ENCODE results near the gene ABCD4.
"Not testable (repeated sequence)": the region's sequence is repeated elsewhere in the genome, so short reads cannot be mapped to it uniquely, and the experiment has no call there.

ABCD4 gene

DNA sequence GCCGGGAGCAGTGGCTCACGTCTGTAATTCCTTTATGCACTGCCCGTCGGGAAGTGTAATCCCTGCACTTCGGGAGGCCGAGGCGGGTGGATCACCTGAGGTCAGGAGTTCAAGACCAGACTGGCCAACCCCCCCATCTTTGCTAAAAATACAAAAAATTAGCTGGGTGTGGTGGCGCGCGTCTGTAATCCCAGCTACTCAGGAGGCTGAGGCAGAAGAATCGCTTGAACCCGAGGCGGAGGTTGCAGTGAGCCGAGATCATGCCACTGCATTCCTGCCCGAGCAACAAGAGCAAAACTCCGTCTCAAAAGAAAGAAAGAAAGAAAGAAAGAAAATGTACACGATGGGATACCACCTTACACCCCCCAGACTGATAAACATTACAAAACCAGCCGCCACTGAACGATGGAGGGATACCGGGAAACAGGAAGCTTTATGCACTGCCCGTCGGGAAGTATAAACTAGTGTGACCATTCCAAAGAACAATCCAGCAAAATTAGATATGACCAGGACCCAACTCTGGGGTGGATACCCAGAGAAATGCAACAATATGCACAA, 1.1 kb downstream of the ABCD4 start:
- DNase-seq: no peak

DNA sequence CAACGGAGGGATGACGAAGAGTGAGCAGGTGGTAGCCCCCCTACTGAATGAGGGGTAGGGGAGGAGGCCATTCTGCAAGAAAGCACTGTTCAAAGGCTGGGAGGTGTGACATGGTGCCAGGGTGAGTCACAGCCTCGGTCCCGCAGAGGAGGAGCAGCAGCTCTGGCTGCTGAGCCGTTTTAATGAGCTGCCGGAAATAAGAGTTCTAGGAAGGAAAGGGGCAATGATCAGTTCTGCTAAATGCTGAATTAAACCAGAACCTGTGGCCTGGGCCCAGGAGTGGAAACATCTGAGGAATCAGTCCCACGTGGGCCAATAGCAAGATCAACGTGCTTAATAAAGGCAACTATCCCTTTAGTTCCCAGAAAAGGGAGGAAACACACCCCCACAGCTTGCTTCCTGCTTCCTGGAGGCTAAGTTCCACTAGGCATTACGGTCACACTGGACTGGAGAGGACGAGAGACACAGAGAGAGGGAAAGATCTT, 3.6 kb downstream of the ABCD4 start:
- DNase-seq: peak; percentile 15

DNA sequence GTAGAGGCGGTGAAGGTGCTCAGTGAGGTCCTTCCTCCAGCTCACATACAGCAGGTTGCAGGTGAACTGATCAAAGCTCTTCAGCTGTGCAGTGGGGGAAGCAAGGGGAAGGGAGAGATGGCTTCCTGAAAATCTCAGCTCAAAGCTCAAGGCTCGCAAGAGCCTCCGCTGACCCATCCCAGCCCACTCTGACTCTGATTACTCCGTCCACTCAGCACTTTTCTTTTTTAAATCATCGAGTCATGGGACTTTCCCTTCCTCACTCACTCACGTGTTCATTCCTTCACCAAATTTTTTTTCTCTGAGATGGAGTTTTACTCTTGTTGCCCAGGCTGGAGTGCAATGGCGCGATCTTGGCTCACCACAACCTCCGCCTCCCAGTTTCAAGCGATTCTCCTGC, 4.7 kb downstream of the ABCD4 start:
- no peak for DNase-seq

DNA sequence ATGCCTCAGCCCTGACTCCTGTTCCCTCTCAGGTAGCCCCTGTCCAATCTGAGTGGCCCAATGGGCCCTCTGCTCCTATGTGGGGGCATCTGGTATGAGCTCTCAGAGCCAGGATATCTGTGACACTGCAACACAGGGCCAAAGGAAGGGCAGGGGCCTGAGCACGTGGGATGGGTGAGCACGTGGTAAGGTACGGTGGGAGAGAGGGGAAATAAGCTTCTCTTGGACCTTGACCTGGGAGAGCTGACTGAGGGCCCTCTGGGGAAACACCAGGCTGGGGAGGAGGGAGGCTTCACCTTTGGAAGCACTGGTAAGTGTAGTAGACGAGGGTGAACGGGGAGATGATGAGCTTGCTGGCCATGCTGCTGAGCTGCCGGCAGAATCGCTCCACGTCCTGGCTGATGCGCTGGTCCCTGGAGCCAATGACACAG, 6.7 kb downstream of the ABCD4 start:
- no peak for DNase-seq

DNA sequence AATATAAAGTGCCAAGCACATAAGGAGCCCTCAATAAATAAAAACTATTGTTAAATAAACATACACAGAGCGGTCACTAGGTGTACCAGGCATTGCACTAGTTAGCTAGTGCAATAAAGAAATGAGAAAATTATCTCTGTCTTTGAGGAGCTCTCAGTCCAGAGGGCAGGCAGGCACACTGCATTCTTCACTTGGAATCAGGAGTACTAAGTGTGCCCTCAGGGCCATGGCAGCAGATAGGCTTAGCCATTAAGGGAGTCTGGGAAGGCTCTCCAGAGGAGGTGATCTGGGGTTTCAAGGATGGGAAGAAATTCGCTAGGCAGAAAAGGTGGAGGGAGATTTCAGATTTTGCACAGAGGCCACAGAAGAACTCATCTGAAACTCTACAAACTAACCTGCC, 9.1 kb downstream of the ABCD4 start:
- no peak for DNase-seq

DNA sequence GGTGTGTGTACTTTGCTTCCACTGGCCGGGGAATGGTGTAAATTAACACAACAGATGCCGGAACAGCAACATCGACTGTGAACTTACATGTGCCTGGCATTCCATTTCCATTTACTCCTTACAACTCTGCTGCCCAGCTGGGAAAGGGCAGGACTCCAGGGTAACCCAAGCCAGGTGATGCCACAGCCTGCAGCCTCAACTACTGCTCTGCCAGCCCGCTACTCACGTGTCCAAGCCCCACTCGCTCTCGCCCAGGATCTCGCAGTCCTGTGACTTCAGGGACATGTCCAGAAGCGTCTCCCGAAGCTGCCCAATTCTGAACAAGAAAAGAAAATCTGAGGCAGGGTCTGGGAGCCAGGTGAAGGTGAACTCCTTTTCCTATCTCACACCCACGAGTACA, 10.7 kb downstream of the ABCD4 start:
- DNase-seq: no peak

DNA sequence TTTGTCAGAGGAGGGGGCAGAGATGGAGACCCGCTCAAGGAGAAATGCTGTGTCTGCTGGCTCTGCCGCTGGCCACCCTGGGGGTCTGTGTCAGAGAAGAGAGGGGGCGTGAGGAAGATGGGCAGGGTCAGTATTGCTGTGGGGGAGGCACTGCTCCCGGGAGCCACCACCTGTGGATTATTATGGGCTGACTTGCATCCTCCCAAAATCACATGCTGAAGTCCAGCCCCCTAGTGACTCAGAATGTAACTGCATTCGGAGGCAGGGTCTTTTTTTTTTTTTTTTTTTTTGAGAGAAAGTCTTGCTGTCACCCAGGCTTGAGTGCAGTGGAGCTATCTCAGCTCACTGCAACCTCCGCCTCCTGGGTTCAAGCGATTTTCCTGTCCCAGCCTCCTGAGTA, 12.3 kb downstream of the ABCD4 start:
- DNase-seq: no peak

DNA sequence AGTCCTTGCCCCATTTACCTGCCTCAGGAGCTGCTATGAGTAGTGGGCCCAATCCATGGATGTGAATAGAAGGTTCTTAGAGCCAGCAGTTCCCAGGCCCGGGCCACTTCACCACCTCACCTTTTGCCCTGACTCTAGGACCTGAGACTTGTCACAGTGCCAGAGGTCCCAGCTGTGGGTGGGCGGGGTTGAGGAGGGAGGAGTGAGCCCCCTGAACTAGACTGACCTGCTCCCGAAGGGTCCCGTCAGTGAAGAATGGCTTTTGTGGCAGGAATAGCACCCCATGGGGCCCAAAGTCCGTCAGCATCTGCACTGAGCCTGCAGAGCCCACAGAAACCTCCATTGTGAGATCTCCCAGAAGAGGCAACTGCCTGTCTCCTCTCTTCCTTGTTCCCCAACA, 12.9 kb downstream of the ABCD4 start:
- DNase-seq: no peak

DNA sequence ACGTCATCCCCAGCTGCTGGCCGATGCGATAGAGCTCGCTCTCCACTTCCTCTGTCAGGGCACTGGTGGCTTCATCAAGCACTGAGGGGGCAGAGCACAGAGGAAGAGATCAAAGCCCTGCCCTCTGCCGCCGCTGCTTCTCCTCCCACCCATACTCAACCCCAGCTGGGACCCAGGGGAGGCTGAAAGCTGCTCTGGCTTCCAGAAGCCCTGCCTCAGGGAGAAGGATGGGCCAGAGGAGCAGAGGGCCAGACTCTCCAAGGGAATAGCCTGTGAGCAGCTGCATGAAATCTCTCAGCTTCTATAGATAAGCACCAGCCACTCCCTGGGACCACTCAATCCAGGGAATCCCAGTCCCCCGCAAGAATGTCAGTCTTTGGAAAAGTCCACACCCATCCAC, 16.0 kb downstream of the ABCD4 start:
- DNase-seq: no peak

DNA sequence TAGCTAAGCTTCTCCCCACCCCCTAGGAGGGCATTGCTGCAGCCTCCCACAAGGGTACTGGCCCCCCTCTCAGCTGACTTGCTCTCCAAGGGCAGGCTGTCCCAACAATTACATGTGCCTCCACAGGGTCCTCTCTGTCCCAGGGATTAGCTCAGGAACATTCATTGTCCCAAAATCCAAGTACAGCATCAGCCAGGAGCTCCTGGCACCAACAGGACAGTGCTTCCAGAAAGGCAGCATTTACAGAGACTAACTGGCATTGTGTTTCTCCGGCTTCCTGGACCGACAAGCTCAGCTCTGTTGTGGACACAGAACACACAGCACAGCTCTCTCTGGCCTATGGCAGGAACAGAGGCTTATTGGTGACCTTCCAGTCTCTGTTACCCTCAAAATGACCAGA, 21.7 kb downstream of the ABCD4 start:
- no peak for DNase-seq

DNA sequence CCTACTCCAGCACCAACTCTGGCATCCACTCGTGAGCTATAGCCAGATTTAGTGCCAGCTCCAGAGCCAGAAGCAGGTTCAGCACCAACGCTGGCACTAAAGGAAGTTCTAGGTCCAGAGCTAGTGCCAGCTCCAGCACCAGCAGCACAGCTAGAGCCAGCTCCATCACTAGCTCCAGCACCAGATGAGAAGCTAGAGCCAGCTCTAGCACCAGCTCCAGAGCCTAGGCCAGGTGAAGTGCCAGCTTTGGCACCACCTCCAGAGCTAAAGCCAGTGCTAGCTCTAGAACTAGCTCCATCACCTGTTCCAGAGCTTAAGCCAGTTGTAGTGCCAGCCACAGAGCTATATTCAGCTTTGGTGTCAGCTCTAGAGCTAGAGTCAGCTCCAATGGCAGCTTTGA, 24.7 kb downstream of the ABCD4 start:
- no peak for DNase-seq

DNA sequence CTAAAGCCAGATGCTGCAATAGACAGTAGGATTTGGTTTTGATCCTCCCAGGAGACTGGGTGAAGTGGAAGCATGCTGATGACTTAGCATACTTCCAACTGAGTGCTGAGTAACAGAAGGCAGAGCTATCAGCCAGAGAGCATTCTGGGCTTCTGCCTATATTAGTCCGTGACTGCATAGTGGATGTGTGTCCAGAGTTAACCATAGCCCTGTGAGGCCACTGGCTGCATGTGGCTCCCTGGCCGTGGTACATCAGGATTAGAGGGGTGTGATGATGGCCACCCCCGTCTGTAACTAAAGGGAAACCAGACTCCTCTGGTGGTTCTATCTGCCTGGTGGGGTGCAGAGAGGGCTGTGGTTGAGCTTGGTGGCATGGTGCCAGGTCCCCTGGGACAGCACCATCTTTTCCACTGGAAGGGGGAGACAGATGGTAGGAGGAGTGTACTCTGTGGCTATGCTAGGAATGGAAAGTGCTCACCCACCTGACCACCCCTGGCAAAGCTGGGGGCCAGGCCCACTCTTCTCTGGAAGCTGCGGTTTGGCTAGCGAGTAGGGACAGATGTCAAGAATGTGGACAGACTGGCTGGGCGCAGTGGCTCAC, 27.4 kb downstream of the ABCD4 start:
- no peak for DNase-seq

DNA sequence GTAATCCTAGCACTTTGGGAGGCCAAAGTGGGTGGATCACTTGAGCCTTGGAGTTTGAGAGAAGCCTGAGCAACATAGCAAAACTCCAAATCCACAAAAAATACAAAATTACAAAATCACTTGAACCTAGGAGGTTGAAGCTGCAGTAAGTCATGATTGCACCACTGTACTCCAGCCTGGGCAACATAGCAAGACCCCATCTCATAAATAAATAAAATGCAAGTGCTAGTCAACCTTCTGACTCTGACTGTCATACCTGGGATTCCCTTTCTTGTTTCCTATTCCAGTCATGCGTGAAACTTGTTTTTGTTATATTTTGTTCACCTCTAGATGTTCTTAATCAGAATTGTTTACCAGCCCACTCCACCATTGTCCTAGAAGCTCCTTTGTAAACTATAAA, 31.4 kb downstream of the ABCD4 start:
- DNase-seq: no peak

DNA sequence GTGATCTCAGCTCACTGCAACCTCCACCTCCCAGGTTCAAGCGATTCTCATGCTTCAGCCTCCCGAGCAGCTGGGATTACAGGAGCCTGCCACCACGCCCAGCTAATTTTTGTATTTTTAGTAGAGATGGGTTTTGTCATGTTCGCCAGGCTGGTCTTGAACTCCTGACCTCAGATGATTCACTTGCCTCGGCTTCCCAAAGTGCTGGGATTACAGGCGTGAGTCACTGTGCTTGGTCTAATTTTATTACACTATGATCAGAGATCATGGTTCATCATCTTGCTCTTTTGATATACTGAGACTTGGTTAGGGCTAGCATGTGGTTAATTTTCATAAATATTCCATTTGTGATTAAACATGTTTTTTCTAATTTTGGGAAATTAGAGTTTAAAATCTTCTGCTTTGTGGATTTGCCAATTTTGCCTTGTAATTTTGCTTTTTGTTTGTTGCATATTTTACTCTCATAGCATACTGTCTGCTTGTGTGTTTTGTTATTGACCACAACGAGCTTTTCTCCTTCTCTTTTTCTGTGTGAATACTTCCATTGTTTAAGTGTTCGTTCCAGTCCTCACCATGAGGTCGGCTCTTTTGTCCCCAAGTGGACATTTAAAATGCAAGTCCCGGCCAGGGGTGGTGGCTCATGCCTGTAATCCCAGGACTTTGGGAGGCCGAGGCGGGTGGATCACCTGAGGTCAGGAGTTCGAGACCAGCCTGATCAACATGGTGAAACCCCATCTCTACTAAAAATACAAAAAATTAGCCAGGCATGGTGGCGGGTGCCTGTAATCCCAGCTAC, 32.2 kb downstream of the ABCD4 start:
- not testable (repeated sequence) for DNase-seq

DNA sequence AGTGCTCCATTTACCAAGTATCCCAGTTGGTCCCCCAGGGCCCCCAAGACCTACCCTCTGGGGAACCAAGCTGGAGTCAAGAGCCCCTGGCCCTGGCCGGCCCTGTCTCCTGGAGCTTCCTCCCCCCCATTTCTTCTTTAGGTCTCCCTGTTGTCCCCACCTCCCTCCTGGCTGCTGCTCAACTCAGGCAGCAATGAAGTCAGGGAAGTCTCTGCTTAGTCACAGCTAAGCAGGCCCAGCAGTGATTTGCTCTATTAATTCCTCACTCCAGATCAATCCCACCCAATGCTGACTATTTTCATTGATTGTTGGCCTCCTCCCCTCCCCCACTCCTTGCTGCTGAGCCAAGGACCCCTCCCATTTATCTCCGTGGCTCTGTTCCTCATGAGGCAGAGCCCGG, 35.1 kb downstream of the ABCD4 start:
- DNase-seq: no peak

DNA sequence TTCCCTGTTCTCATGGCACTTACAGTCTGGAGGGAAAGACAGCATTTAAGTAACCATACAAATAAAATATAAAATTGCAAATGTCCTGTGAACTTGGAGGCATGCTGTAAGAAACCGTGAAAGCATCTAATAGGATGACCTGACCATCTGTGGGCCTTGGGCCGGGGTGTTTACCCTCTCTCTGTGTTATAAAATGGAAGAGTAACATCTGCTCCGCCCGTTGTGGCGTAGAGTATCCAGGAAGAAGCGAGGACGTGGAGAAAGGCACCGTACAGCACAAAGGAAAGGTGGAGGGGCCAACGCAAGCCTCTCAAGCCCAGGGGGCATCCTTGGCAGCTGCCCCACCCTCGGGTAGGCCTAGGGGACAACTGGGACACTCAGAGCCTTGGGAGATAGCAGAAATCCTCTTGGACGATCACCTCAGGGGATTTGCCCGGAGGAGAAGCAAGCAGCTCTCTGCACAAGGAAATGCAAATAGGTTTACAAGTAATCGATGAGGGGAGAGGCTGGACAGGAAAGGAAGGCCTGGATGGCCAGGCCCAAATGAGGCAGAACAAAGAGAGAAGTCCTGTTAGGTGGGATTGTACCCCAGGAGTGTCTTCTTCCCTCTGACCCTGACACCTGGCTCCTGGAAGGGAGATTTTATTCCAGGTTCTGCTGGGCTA, 37.3 kb downstream of the ABCD4 start:
- no peak for DNase-seq

DNA sequence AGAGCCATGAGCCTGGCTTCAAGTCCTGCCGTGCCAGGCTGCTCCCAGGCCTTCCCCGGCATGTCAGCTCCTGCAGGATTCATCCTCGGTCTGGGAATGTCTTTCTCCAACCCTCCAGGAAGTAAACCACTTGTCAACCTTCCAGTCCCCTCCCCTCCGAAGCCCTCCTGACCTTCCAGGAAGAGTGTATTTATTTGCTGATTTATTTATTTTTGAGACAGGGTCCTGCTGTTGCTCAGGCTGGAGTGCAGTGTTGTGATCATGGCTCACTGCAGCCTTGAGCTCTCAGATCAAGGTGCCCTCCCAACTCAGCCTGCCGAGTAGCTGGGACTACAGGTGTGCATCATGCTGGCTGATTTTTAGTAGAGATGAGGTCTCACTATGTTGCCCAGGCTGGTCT, 38.8 kb downstream of the ABCD4 start:
- DNase-seq: no peak

DNA sequence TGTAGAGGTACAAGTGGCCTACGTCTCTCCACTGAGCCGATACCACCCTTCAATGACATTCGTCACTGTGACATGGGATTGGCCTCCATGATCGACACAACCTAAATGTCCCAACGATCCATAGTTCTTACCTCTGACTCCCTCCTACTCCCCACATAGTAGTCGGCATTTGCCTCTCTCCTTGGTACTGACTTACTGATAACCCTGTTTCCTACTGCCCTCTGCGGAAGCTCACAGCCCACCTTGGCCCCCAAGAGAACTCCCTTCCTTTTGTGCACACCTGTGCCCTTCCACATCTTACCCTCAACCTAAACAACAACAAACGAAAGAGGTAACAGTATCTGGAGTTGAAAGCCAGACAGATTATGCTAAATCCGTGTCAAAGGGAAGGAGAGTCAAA, 39.6 kb downstream of the ABCD4 start:
- DNase-seq: no peak

DNA sequence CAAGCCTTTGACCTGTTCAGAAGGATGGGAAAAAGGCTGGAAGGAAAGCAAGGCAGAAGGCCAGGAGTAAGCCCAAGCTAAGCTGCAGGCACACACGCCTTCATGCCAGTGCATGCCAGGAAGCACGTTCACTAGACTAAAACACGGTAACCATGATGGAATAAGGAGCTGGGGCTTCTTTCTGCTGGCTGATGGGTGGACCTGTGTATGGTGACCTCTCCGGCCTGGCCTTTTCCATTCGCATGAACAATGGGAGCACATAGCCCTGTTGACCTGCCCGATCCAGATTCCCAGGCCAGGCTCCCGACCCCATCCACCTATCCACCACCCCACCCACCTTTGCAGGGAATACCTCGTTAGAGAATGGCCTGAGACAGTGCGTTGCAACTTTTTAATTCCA, 40.7 kb downstream of the ABCD4 start:
- no peak for DNase-seq

DNA sequence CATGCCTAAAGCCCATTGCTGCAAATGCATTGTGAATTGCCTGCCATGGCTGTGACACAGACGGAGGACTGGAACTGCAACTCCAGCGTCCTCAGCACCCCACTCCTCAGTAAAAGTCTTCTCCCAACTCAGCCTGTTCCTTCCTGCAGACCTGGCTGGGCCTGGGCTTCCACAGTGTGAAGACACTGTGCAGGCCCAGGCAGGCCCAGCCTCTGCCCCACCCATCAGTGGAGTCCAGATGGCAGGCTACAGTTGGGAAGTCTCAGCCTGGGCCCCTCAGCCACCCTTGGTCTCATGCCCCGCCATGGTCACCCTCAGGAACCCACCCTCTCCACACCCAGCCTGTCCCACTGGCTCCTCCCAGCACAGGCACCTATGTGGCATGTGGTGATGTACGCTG, 41.4 kb downstream of the ABCD4 start:
- no peak for DNase-seq

DNA sequence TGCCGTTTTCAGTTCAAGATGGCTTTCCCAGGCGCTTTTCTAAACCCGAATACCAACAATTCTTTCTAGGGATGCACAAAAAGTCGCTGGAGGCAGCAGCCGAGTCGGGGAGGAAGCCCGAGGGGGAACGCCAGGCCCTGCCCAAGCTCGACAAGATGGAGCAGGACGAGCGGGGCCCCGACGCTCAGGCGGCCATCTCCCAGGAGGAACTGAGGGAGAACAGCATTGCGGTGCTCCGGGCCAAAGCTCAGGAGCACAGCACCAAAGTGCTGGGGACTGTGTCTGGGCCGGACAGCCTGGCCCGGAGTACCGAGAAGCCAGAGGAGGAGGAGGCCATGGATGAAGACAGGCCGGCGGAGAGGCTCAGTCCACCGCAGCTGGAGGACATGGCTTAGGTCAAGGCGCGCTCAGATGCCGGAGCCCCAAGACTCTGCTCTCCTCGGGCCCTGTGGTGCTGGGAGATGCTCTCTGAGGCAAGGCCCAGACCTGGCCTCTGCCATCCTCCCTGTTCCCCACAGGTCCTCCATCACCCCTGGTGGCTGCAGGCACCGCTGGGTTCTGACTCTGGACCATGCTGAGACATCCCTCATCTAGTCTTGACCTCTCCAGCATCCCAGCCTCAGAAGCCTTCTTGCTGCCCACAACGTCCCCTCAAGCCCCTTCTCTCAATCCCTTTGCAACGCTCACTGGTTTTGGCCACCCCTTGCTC, 42.1 kb downstream of the ABCD4 start:
- no peak for DNase-seq

DNA sequence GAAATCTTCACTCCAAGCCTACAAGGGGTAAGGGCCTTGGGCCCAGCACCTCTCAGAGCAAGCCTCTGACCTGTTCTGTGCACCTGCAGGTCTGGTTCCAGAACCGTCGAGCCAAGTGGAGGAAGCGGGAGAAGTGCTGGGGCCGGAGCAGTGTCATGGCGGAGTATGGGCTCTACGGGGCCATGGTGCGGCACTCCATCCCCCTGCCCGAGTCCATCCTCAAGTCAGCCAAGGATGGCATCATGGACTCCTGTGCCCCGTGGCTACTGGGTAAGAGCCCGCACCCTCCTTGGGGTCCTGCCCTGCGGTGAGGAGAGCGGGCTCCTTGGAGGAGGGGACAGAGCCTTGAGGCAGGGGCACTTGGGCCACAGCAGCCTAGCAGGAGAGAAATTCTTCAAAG, 43.2 kb downstream of the ABCD4 start:
- no peak for DNase-seq

DNA sequence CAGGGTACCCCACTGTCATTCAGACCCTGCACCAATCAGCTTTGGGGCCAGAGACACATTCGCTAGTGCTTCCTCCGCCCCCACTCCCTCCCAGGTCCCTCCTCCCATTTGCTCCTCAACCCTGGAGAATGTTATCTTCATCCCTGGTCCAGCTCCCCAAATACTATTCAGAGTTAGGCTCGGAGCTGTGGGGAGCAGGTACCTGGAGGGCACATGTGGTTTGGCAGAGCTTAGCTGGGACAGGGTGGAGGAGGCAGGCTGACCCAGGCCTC, 44.0 kb downstream of the ABCD4 start:
- DNase-seq: no peak
